CD4-positive, alpha-beta T cell (primary cell): Measurements from ENCODE around the gene STPG4. TPM values are rescaled to one million over a fixed set of nuclear protein-coding genes. Genes with fewer than 3 reads are reported as not detected.

Experiments used
- ATAC-seq: fragments of 200-7000 bp; cut with Tn5 transposase; one replicate; pipeline ENCODE4 v1.10.0; 2022; ENCODE audit warnings: mild to moderate bottlenecking; ENCODE audit not compliant: poor library complexity
- CTCF ChIA-PET: fragments of 350-600 bp; sonication (Branson Sonifier 250); formaldehyde crosslinking; loops from one replicate; lab custom pipeline; 2021; ENCODE audit warnings: antibody characterized with exemption, inconsistent platforms; lab: Charles Lee
- POLR2A ChIA-PET: fragments of 350-600 bp; sonication (Branson Sonifier 250); formaldehyde crosslinking; loops from one replicate; lab custom pipeline; 2021; ENCODE audit warnings: antibody characterized with exemption, inconsistent platforms; lab: Charles Lee
- DNase-seq, 14 experiments: peaks; one replicate each; pipeline ENCODE4 v3.0.0-alpha.2; 2013 to 2020; ENCODE audit warnings: mixed read lengths in 2 of 14
- H3K27ac ChIP-seq, 2 donors: one replicate each; pipeline versions ENCODE4 v1.5.1 to v1.7.0; 2013; ENCODE audit warnings: low read length in 2 of 2, low read depth in 1 of 2, mild to moderate bottlenecking in 1 of 2
- H3K27me3 ChIP-seq, 2 experiments: 1 replicate in 1 of 2; 2 replicates in 1 of 2; pipeline versions ENCODE4 v1.6.1 to v1.7.0; 2013; ENCODE audit warnings: low read length in 2 of 2, control low read depth in 1 of 2, mild to moderate bottlenecking in 1 of 2, moderate library complexity in 1 of 2; ENCODE audit not compliant: insufficient read depth in 2 of 2, control insufficient read depth in 1 of 2
- H3K36me3 ChIP-seq: one replicate; pipeline ENCODE4 v1.6.1; 2013; ENCODE audit warnings: low read length, control low read depth; ENCODE audit not compliant: insufficient read depth
- H3K4me1 ChIP-seq: one replicate; pipeline ENCODE4 v1.6.1; 2013; ENCODE audit warnings: low read length, control low read depth; ENCODE audit not compliant: insufficient read depth
- H3K4me3 ChIP-seq: one replicate; pipeline ENCODE4 v1.5.1; 2013; ENCODE audit warnings: mild to moderate bottlenecking, low read length, moderate library complexity
- H3K9me3 ChIP-seq, 2 experiments: 1 replicate in 1 of 2; 2 replicates in 1 of 2; pipeline versions ENCODE4 v1.6.1 to v1.7.0; 2013; ENCODE audit warnings: low read length in 2 of 2, mild to moderate bottlenecking in 2 of 2, control low read depth in 1 of 2, moderate library complexity in 1 of 2; ENCODE audit not compliant: control insufficient read depth in 1 of 2, insufficient read depth in 1 of 2
- H3K27ac Mint-ChIP-seq: one replicate; pipeline ENCODE4 v1.8.0; 2020; ENCODE audit warnings: mixed read lengths
- H3K27me3 Mint-ChIP-seq: one replicate; pipeline ENCODE4 v1.8.0; 2021; ENCODE audit warnings: mixed read lengths
- H3K36me3 Mint-ChIP-seq: one replicate; pipeline ENCODE4 v1.8.0; 2021; ENCODE audit warnings: low read depth, mixed read lengths
- H3K4me1 Mint-ChIP-seq: one replicate; pipeline ENCODE4 v1.8.0; 2021; ENCODE audit warnings: low read depth, mixed read lengths
- H3K4me3 Mint-ChIP-seq: one replicate; pipeline ENCODE4 v1.8.0; 2020; ENCODE audit warnings: mild to moderate bottlenecking, mixed read lengths
- H3K9me3 Mint-ChIP-seq: one replicate; pipeline ENCODE4 v1.8.0; 2020; ENCODE audit warnings: mixed read lengths
- CTCF ChIP-seq: fragments of 200-600 bp; IDR thresholded peaks from one replicate; pipeline ENCODE4 v1.8.0; 2022; ENCODE audit warnings: antibody characterized with exemption, mild to moderate bottlenecking
- intact Hi-C, 2 experiments: fragments of 100-400 bp; cut with DNase I in 1 of 2; cut with micrococcal nuclease in 1 of 2; formaldehyde crosslinking; loops; one replicate each; pipeline versions ENCODE4 v1.15.1 to v1.9.0; 2023 to 2025; cut with DNase I, micrococcal nuclease
- total RNA-seq, 174 experiments: library from RNA in 2 of 174; stranded (reverse) in 2 of 174; gene quantifications; one replicate each; pipeline ENCODE4 v1.2.3 and lab custom pipeline; 2021 to 2026

STPG4 gene
- total RNA-seq, 2 experiments from 2014 or later = not detected

- H3K27me3 Mint-ChIP-seq = no peaks in the 10 kb centered on the region
- ChIA-PET CTCF (interaction anchor here (1.2 kb wide), 1 partner anchor 10 kb away, joined by 3 read pairs; no protein-coding TSS in a partner anchor), POLR2A (no interaction called here)
- Histone ChIP-seq H3K4me3 (no peak overlapping the region), H3K27me3 (no peaks in the 10 kb centered on the region), H3K9me3 (no peaks in the 10 kb centered on the region), H3K4me1 (no peaks in the 10 kb centered on the region), H3K36me3 (peaks cover 64% of the 10 kb centered on the region), H3K27ac (no peak overlapping the region)
- intact Hi-C loops = no loop called here
- no peak overlapping the region for H3K4me3 Mint-ChIP-seq
- H3K9me3 Mint-ChIP-seq = no peaks in the 10 kb centered on the region
- H3K36me3 Mint-ChIP-seq = peaks cover 90% of the 10 kb centered on the region
- no peak for ATAC-seq
- DNase-seq = no peak
- no peak overlapping the region for H3K27ac Mint-ChIP-seq
- TF ChIP-seq CTCF = no peak
- H3K4me1 Mint-ChIP-seq = peaks cover 37% of the 10 kb centered on the region
Observed at GRCh38 chr2:47161475-47161874, 6.4 kb upstream of the STPG4 start.

GRCh38 chr2:47160660-47161059 is 5.6 kb upstream of the STPG4 start:
- H3K27me3 Mint-ChIP-seq = no peaks in the 10 kb centered on the region
- H3K27ac Mint-ChIP-seq = no peak overlapping the region
- Histone ChIP-seq H3K4me1 (no peaks in the 10 kb centered on the region), H3K9me3 (no peaks in the 10 kb centered on the region), H3K4me3 (no peak overlapping the region), H3K27me3 (no peaks in the 10 kb centered on the region), H3K27ac (no peak overlapping the region), H3K36me3 (peaks cover 62% of the 10 kb centered on the region)
- peaks cover 93% of the 10 kb centered on the region for H3K36me3 Mint-ChIP-seq
- H3K4me3 Mint-ChIP-seq = no peak overlapping the region
- DNase-seq (no peak), ATAC-seq (no peak)
- no peak for TF ChIP-seq CTCF
- intact Hi-C loops = no loop called here
- CTCF ChIA-PET = no interaction called here
- no peaks in the 10 kb centered on the region for H3K9me3 Mint-ChIP-seq
- POLR2A ChIA-PET = interaction anchor here (0.7 kb wide), 1 partner anchor 1161 kb away, joined by 4 read pairs; no protein-coding TSS in a partner anchor
- H3K4me1 Mint-ChIP-seq = peaks cover 31% of the 10 kb centered on the region

GRCh38 chr2:47160211-47160610 is 5.1 kb upstream of the STPG4 start:
- Mint-ChIP-seq H3K4me1 (peaks cover 27% of the 10 kb centered on the region), H3K36me3 (peaks cover 91% of the 10 kb centered on the region), H3K27me3 (no peaks in the 10 kb centered on the region), H3K4me3 (no peak overlapping the region), H3K9me3 (no peaks in the 10 kb centered on the region), H3K27ac (no peak overlapping the region)
- Histone ChIP-seq H3K27ac (no peak overlapping the region), H3K36me3 (peaks cover 57% of the 10 kb centered on the region), H3K4me1 (no peaks in the 10 kb centered on the region), H3K9me3 (no peaks in the 10 kb centered on the region), H3K4me3 (no peak overlapping the region), H3K27me3 (no peaks in the 10 kb centered on the region)
- POLR2A ChIA-PET = no interaction called here
- intact Hi-C loops = no loop called here
- no peak for TF ChIP-seq CTCF
- DNase-seq (no peak), ATAC-seq (no peak)
- CTCF ChIA-PET = no interaction called here
